Cerebellar cortex (tissue), 1 donor: ENCODE measurements around the gene JTB.

Source experiments
- DNase-seq: peaks from one replicate; pipeline ENCODE4 v3.0.0-alpha.2; 2015; ENCODE audit warnings: low spot score

Gene JTB

DNA sequence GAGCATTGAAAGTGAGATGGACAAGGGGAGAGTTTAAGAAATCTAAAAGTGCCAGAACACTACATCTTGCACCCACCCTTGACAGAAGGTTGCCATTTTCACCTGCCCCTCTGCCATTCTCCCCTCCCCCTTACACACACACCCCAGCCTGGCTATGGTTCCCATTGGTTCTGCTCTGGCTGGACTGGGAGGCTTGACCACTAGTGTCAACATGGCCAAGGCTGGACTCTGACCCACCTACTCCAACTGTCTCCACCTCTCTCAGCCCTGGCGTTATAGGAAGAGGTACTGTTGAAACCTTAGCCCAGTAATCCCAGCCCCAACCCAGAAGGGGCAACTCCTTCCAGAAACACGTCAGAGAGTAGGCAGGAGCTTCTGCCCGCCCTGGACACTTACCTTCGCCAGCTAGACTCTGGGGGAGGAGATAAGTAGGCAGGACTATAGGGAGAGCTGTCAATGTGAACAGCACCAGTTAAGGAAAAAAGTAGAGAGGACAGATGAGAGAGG is 23.6 kb downstream of the JTB start:
- DNase-seq, result no peak

DNA sequence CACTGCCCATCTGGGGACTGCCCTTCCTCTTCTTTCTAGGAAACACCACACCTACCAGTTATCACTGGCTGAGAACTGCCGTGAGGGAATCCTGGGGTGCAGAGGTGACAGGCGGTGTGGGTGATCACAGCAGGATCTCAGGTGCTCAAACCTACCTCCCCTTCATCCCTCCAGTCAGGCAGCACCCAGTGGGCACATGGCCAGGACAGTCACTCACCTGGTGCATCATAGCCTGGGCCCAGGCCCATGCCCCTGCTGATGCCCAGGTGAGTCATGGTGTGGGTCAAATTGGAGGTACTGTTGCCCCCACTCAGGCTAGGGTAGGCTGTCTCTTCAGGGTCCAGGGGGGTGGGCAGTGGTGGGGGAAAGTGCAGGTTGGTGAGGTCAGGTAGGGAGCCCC is 25.7 kb downstream of the JTB start:
- DNase-seq, result no peak

DNA sequence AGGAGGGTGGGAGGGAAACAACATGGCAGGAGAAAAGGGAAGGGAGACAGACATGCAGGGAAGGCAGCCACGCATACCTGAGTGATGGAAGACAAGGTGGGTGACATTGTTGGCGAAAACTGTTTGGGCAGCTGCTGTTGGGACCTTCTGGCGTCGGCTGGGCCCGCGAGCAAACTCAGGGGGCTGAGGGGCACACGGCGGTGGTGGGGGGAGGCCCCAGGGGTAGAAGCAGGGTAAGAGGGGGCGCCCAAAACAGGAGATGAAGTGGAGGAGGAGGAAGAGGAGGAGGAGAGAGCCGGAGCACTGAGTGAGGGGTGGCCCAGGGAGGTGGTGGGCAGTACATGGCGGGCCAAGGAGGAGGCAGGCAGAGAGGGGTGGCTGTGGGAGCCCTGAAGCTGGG is 26.3 kb downstream of the JTB start:
- DNase-seq, result no peak

DNA sequence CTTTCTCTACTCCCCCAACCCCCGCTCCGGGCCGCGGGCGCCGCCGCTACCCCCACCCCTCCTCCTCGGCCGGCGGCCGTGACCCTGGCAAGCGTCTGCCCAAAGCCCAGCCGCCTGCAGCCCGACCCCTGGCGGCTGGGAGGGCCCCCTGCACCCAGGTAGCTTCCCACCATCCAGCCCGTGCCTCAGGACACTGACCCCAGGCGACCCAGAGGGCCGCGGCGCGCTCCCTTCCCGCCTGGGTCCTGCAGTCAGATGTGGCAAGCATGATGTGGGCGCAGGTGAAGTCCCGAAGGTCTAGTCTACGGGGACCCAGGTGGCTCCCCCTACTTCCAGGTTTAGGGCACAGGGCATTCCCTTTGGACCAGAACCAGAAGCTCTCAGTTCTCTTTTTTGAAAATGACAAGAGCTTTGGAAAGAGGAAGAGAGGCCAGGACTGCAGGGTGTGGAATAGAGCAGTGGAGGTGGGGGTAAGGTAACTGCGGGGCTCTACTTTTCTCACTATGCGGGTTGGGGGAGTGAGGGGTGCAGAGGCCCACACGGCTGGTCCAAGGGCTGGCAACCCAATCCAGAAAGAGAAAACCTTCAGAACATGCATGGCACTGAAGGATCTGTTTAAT is 30.7 kb downstream of the JTB start, which contains the start of gene DENND4B:
TSS of gene DENND4B (minus strand) at position 97 of the 620 bp plus-strand sequence. CDS start 2,344 bp downstream, outside the sequence.
- DNase-seq, result peak; percentile 79

DNA sequence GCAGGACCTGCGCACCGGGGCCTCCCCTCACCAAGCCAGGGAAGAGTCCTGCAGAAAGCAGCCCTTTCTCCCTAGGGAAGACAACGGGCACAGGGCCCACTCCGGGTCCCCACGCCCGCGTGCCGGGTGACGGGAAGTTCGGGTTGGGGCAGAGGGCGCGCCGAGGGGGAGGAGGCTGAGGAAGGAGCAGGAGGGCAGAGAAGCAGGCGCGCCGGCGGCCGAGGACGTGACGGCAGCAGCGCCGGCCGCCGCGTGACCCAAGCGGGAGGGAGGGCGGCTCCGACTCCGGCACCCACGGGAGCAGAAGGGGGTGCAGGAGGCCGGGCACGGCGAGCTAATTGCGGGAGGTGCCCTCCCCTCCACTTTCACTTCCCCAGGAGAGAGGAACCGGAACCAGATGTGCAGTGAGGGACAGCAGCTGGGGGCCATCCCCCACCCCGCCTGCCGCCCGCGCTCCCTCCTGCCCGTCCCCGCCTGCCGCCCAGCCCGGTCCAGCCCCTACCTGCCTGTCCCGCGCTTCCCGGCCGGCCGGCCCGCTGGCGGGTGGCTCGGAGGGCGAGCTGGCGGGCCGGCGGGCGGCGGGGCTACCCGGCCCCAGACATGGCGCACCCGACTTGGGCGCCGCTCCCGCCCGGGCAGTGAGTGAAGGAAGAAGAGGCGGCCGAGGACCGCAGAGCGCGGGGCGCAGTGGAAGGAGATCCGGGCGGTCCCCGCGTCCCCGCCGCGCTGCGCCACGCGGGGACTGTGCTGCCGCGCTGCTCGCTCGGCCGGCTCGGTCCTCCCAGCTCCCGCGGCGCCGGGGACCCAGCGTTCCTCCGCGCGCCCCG is 31.5 kb downstream of the JTB start:
- peak; percentile 61 for DNase-seq

DNA sequence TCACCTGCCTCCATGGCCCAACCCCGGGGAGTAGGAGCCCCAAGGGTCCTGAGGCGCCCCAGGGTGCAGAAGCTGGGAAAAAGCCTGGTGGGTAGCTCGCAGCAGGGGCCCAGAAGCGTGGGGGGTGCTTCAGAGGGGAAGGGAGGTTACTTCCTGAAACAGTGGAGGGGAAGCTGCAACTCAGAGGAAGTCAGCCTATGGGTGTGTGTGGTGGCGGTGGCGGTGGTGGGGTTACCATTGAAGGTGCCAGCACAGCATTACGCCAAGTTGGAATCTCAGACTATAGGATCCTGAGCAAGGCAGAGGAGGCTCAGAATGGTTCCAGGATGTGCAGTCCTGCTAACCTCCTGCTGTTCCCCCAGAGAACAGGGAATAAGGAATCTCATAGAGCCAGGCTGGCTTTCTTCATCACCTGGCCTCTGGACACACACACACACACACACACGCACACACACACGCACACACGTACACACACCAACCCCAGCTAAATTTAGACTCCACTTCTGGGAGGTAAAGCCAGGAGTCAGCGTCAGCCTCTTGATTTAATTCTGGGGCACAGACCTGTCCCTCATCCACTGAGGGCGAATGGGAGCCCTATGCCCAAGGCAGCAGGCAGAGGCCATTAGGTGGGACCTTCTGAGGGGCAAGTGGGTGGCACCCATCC is 32.2 kb downstream of the JTB start:
- DNase-seq, result no peak

DNA sequence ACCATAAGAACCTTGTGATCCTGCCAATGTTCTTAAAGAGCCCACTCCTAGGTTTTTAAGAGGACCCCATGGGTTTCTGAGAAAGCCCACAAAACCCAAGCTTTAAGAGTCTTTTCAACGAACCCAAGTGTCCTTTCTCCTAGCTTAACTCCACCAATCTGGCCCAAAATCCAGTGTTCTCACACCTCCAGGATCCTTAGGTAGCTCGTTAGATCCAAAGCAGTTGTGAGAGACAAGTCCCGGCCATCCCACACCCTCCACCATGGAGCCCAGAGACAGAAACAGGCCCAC is 32.7 kb downstream of the JTB start:
- DNase-seq, result no peak

DNA sequence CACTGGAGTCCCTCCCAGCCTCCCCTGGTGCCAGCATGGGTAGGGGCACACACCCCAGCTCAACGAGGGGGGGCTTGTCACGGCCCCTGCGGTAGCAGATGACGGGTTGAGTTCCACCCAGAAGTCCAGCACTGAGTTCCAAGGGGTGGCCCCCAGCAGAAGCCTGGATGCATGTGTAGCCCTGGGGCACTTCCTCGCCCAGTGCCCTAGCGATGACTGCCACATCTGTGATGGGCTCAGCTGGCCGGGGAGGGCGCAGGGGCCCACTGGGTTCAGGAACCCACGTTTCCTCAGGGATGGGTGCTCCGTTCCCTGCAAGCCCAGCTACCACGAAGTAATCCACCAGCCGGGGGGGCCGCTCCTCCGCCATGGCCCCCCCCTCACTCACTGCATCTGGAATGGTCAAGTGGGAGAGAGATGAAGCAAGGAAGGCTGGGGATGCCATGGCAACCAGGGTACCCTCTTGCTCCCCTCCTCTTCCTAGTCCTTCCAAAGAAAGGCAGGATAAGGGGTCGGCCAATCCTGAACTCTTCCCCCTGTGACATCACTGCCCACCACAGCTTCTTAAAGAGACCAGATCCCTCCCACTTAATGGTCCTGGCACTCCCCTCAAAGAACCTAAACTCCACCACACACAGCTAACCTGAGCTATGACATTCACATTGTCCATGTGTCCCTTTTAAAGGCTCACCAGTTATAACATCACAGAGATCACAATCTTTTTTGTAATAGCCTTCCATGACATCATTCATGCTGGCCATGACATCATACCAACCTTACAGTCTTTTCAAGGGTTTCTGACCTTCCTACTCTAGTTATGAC is 33.3 kb downstream of the JTB start:
- no peak for DNase-seq

DNA sequence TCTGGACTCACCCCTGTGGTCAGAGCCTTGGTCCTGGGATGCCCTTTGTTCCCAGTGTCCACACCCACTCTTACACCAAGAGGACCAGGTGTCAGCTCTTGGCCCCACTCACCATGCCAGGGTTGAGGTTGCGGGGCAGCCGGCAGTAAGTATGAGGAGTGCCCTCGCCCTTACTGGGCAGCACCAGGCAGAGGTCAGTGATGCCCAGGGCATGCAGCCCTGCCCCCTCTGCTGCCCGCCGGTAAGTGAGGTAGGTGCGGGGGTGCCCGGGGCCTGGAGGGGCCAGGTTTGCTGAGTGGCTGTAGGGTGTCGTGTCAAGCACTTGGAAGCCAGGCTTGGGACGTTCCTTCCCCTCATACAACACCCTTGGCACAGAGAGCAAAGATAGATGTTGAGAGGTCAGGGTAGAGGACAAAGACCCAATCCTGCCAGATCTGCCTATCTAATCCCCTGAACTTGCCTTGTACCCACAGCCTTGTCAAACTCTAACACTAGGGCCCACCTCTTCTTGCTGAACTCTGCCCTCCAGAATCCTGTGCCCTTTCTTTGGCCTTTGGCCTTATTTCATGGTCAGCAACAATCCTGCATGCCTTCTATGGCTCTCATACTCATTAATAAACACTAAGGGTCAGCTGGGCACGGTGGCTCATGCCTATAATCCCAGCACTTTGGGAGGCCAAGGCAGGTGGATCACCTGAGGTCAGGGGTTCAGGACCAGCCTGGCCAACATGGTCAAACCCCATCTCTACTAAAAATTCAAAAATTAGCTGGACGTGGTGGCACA is 34.5 kb downstream of the JTB start:
- DNase-seq, result no peak

DNA sequence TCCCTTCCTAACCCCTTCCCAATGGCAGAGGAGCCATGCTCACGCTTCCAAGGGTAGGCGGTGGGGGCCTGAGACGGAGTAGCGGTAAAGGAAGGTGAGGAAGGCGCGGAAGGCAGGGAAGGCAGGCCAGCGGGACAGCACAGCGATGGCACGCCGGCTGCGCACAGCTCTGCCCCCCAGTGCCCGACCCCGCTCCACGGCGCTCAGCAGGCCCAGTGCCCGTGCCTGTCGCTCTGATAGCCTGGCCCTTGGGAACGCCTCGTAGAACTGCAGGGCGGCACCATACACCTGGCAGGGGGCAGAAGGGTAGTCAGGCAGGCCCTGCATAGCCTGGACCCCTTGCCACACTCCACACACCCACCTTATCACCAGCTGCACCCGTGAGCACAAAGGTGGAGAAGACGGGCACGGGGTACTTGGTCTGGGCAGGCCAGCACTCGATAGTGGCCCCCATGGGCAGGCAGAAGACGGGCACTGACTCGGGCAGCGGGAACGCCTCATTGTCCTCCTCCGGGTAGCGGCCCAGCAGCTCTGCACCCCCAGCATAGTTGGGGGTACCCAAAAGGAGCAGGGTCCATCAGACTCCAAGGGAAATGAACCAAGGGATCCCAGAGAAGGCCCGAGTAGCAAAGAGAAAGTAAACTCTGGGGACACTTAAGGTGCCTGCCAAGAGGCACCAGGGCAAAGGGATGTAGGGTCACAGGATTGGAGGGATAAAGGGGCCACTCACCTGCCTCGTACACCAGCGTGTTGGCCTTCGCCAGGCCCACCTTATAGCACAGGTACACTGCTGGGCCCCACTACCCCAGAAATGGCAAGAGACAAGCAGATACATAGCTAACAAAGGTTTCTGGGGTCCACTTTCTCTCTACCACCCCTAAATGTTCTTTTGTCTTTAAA is 35.4 kb downstream of the JTB start:
- DNase-seq, result no peak

DNA sequence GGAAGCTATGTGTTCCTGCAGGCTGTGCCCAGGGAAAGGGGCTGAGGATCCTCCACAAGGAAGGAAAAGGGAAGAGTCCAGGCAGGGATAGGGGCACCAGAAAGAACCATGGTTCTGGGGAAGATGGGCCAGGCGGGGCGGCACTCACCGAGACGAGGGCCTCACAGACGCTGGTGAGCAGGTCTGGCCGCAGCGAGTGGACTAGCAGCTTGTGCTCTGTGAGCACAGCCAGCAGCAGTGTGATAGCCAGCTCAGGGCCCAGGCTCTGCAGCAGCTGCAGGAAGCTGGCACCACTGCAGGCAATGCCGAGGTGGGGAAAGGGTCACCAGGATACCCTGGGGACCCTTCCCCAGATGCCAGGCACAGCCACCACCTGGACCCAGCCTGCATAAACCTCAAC is 36.7 kb downstream of the JTB start:
- DNase-seq, result no peak

DNA sequence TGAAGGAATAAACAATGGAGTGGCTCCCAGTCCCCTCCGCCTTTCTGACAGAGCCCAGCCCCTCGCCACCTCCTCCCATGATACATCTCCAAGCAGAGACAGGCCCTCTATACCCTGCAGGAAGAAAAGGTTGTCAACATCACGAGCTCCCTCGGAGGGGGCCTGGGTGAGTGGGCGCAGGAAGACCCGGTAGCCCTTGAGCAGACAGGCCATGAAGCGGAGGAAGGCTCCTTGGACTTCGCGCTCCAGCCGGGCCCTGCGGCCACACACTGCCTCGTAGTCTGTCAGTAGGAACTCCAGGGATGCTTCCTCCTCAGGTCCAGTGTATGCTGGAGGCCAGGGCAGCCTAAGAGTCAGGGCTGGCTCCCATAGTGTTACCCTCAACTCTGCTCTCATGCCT is 38.0 kb downstream of the JTB start:
- no peak for DNase-seq

DNA sequence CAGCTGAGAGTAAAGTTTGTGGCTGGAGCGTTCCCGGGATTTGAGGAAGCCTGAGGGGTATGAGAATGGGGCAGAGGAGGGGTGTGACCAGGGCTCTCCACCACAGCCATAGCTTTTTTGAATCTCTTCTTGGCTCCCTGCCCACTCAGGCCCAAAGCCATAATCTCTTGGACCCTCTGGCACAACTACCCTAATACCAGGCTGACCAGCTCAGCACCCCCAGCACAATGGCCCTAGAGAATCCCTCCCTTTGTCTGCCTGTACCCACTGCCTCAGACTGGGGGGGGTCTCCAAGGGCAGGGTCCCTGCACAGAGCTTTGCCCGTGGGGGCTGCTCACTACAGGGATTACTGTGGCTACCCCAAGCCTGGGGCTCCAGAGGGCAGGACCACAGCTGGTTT is 38.5 kb downstream of the JTB start:
- no peak for DNase-seq

DNA sequence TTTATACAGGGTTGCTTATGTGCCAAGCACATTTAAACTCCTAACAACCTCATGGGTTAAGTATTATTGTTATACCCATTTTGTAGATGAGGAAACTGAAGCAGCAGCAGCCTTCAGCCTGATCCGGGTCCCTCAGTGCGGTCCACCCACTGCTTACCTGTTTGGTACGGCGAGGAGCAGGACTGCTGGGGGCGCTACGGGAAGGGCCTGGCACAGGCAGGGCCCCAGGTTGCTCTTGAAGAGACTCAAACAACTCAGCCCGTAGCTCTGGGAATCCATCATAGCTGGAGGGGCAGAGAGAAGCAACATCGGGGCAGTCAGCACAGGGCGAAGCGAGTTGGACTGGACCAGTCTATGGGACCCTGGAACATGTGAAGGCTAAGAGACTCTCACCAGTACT is 40.1 kb downstream of the JTB start:
- no peak for DNase-seq

DNA sequence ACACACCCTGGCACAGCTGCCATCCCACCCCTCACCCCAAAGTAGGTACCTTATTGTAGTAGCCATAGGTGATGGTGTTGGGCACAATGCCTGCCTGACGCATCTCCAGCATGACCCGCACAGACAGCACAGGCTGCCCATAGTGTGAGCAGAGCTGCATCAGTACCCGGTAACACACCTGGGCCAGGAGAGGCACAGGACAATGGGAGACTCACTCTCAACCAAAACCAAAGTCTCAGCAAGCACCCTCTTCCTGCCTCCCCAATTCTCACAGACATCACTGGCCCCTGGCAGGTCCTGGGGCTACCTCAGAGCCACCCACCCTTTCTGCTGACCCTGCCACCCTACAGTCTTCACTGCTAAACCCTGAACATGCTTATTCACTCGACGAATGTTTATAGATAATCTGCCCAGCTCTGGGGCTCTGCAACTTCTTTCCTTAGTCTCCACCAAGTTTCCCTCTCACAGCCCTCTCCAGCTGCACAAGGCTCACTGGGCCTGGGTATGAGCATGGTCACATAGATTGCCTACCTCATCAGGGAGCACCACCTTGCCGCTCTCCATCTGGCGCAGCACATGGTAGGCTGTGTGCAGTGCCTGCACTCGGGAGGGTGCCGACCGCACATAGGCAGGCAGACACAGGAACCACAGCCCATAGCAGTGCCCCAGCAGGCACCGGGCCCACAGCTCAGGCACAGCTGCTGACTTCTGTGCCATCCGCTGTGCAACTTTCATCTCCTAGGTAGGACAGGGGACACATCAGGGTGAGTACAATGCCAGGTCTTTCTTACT is 41.3 kb downstream of the JTB start:
- peak; percentile 56 for DNase-seq

DNA sequence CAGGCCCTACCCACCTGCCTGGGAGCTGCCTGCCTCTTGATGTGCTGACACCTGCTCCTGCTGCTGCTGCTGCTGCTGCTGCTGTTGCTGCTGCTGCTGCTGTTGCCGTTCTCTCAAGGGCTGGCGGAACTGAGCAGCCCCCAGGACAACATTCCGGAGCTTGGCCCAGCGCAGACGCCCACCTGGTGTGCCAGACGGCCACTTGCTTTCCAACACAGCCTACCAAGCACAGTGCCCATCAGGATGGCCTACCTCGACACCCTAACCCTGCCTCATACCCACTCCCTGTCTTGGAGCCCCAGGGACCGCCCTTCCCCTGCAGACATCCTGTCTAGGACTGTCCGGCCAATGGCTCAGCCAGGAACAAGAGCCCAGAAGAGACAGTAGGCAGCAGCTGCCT is 42.7 kb downstream of the JTB start:
- DNase-seq, result no peak

DNA sequence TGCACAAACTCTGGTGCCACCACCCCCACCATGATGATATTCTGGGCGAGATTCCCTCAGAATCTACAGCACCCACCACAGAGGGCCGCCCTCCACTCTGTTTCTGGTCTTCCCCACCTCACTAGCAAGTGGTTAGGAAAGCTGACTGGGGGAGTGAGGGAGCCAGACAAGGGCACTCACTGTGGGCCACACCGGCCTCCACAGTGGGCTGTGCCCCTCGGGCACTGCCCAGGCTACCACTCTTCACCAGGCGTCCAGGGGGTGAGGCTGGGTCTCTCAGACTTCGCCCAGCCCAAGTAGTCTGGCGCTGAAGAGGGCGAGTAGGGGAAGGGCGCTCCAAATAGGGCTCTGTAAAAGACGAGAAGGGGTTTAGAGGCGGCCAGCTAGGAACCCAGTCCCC is 43.5 kb downstream of the JTB start:
- no peak for DNase-seq

DNA sequence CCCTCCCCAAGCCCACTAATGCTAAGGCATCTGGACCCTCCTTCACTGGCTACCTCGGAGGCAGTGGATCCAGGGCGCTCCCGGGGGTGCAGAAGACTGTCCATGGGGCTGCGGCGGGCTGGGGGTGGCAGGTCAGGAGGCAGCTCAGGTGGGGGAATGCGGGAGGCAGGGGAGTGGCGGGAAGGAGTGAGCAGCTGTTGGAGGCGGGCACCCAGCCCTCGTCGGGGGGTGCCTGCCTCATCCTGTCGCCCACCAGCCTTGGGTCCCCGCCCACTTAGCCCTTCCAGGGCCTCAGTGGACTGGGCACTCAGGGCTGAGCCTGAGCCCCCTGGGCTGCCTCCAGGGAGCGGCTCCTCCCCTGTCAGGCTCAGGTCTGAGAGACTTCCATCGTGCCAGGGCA is 44.0 kb downstream of the JTB start:
- DNase-seq, result no peak
